Upper lobe of left lung (tissue), 6 donors: ENCODE data around the gene COMMD3. TPM values are rescaled to one million over a fixed set of nuclear protein-coding genes. Genes with fewer than 3 reads are reported as not detected.

ENCODE experiments used
- ATAC-seq, 2 donors: fragments of 200-7000 bp; cut with Tn5 transposase; one replicate each; pipeline ENCODE4 v1.9.1; 2022; ENCODE audit warnings: mild to moderate bottlenecking in 2 of 2, moderate library complexity in 2 of 2; ENCODE audit not compliant: low FRiP score in 2 of 2
- DNase-seq, 2 donors: peaks; one replicate each; pipeline ENCODE4 v3.0.0-alpha.2; 2019 to 2020
- H3K27ac ChIP-seq, 4 donors: fragments of 200-600 bp; sonication (generic); one replicate each; pipeline ENCODE4 v1.5.1; 2016 to 2019
- H3K27me3 ChIP-seq, 4 donors: fragments of 200-600 bp; sonication (generic); one replicate each; pipeline ENCODE4 v1.5.1; 2017 to 2019
- H3K36me3 ChIP-seq, 4 donors: fragments of 200-600 bp; sonication (generic); one replicate each; pipeline ENCODE4 v1.5.1; 2016 to 2019
- H3K4me1 ChIP-seq, 4 donors: fragments of 200-600 bp; sonication (generic); one replicate each; pipeline ENCODE4 v1.5.1; 2018 to 2019
- H3K4me3 ChIP-seq, 4 donors: fragments of 200-600 bp; sonication (generic); one replicate each; pipeline ENCODE4 v1.5.1; 2017 to 2019; ENCODE audit warnings: mild to moderate bottlenecking in 2 of 4, moderate library complexity in 1 of 4
- H3K9me3 ChIP-seq, 4 donors: fragments of 200-600 bp; sonication (generic); one replicate each; pipeline ENCODE4 v1.5.1; 2018 to 2019
- CTCF ChIP-seq, 6 experiments: fragments of 450-650 bp in 4 of 6; fragments of 200-600 bp in 2 of 6; sonication (generic) in 2 of 6; IDR thresholded peaks; one replicate each; pipeline ENCODE4 v1.5.1; 2016 to 2019; ENCODE audit warnings: antibody characterized with exemption in 6 of 6
- EP300 ChIP-seq, 4 donors: sonication (generic); formaldehyde crosslinking; IDR thresholded peaks; one replicate each; pipeline ENCODE4 v1.5.1; 2017; ENCODE audit warnings: antibody characterized with exemption in 4 of 4, control low read depth in 2 of 4
- POLR2A ChIP-seq, 4 donors: fragments of 450-650 bp; IDR thresholded peaks; one replicate each; pipeline ENCODE4 v1.5.1; 2016 to 2017; ENCODE audit warnings: antibody characterized with exemption in 4 of 4, mild to moderate bottlenecking in 2 of 4
- POLR2AphosphoS5 ChIP-seq, 2 donors: sonication (generic); formaldehyde crosslinking; IDR thresholded peaks; one replicate each; pipeline ENCODE4 v1.5.1; 2017; ENCODE audit warnings: antibody characterized with exemption in 2 of 2
- WGBS, 2 donors: methylation state at CpG; one replicate each; pipeline ENCODE4 v1.1.5; 2017 to 2018; 5-methylcytosine and 5-hydroxymethylcytosine counted together
- small RNA-seq, 4 donors: library from RNA; depleted of rRNA; stranded (forward); fragments of <200 nt; gene quantifications; one replicate each; pipeline ENCODE3, GENCODE V24; 2016
- total RNA-seq, 6 donors: library from RNA; depleted of rRNA in 4 of 6; stranded (reverse); fragments of >200 nt in 4 of 6; gene quantifications; one replicate each; pipeline versions ENCODE4 v1.1.0 to v1.2.1, GENCODE V29; 2016 to 2021
- donor health status: DM: no; HTN: no; CAD: no; lungs with moderate emphysema.
- donor health status: DM: no; HTN: yes; CAD: no; lungs with severe emphysema.

COMMD3 gene
- total RNA-seq, 6 donors from 2014 or later = 11.0 to 312 (median 39.6) TPM

- Histone ChIP-seq H3K27ac (no peak overlapping the region), H3K4me3 (no peak overlapping the region), H3K36me3 (no peaks in the 10 kb centered on the region), H3K9me3 (no peaks in the 10 kb centered on the region), H3K27me3 (no peaks in the 10 kb centered on the region), H3K4me1 (no peaks in the 10 kb centered on the region)
- WGBS, 2 donors = 66 to 70% methylated on average over 2 of the region's 2 CpGs
- no peak for DNase-seq
- TF ChIP-seq EP300 (IDR thresholded peaks at IDR 0.05) (no peak), CTCF (IDR thresholded peaks at IDR 0.05) (no peak), POLR2AphosphoS5 (IDR thresholded peaks at IDR 0.05) (no peak), POLR2A (IDR thresholded peaks at IDR 0.05) (no peak)
- ATAC-seq = no peak
Measured at GRCh38 chr10:22366771-22367170, 50.6 kb downstream of the COMMD3 start.

DNA sequence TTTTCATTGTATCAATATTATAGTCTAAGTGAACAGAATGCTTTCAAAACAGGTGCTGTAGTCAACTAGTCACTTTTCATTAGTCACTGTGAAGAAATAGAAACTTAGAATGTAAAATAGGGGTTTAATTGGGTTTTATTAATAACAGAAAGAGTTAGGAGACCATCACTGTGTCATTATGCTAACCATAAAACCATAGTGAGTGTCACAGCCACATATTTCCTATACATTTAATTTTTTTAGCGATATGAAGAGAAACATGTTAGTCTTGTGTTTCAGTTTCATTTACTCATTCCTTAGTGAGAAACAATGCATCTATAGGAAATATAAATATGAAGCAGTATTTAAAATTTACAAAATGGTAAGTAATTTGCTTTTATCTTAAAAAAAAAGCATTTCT lies 51.3 kb downstream of the COMMD3 start:
- no peak for DNase-seq
- Histone ChIP-seq H3K27ac (no peak overlapping the region), H3K4me3 (no peak overlapping the region), H3K4me1 (no peaks in the 10 kb centered on the region), H3K36me3 (no peaks in the 10 kb centered on the region), H3K27me3 (no peaks in the 10 kb centered on the region), H3K9me3 (no peaks in the 10 kb centered on the region)
- TF ChIP-seq CTCF (IDR thresholded peaks at IDR 0.05) (no peak), POLR2AphosphoS5 (IDR thresholded peaks at IDR 0.05) (no peak), POLR2A (IDR thresholded peaks at IDR 0.05) (no peak), EP300 (IDR thresholded peaks at IDR 0.05) (no peak)
- 86 to 89% methylated on average over 1 of the region's 1 CpG for WGBS, 2 donors
- no peak for ATAC-seq

DNA sequence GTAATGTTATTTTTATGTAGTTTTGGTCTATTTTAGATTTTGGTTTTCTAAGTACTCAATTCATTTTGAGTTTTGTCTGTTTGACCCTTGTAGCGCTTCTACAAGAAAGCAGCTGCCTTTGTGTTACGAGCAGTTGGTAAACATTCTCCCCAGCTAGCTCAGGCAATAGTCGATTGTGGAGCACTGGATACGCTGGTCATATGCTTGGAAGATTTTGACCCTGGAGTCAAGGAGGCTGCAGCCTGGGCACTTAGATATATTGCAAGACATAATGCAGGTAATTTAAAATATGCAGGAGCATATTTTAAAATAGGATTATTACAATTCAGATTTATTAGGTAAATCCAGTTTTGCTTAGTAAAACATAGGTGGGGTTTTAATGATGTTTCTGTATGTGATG lies 52.2 kb downstream of the COMMD3 start:
- H3K4me1 ChIP-seq = no peaks in the 10 kb centered on the region
- 84 to 93% methylated on average over 4 of the region's 4 CpGs for WGBS, 2 donors
- DNase-seq (no peak), ATAC-seq (no peak)
- no peaks in the 10 kb centered on the region for H3K27me3 ChIP-seq
- H3K36me3 ChIP-seq = no peaks in the 10 kb centered on the region
- H3K9me3 ChIP-seq = no peaks in the 10 kb centered on the region
- TF ChIP-seq EP300 (IDR thresholded peaks at IDR 0.05) (no peak), POLR2AphosphoS5 (IDR thresholded peaks at IDR 0.05) (no peak)
- H3K27ac ChIP-seq = no peak overlapping the region
- H3K4me3 ChIP-seq = no peak overlapping the region

GRCh38 chr10:22368981-22369380 lies 52.8 kb downstream of the COMMD3 start:
- no peak for DNase-seq
- 46 to 68% methylated on average over 2 of the region's 2 CpGs for WGBS, 2 donors
- no peak overlapping the region for H3K4me3 ChIP-seq
- no peaks in the 10 kb centered on the region for H3K4me1 ChIP-seq
- no peaks in the 10 kb centered on the region for H3K36me3 ChIP-seq
- no peaks in the 10 kb centered on the region for H3K9me3 ChIP-seq
- H3K27me3 ChIP-seq = no peaks in the 10 kb centered on the region
- ATAC-seq = no peak
- TF ChIP-seq POLR2AphosphoS5 (IDR thresholded peaks at IDR 0.05) (no peak), EP300 (IDR thresholded peaks at IDR 0.05) (no peak), POLR2A (IDR thresholded peaks at IDR 0.05) (no peak)
- no peak overlapping the region for H3K27ac ChIP-seq

DNA sequence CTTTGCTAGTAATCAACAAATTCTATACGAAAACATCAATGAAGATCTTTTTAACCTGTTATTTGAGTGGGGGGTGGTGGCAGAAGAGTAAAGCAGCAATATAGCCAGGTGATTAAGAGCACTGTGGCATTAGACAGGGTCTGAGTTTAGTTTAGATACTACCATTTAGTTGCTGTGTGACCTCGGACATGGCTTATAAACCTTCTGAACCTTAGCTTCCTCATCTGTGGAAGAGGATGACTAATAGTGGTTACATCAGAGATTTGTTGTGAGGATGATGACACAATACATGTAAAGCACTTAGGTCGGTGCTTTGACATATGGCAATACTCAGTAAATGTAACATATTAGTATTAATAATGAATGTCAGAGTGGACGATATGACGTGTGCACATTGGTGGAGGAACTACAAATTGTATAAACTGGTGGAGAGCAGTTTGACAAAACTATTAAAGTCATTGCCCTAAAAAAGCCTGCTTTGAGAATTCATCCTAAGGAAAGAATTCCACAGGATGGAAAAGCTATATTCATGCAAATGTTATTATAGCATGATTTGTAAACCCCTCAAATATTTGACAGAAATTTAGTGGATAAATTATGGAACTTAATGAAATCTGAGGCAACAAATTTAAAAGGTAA lies 53.4 kb downstream of the COMMD3 start:
- DNase-seq = no peak
- peak in 1 of 2 donors; percentile 78 for ATAC-seq
- Histone ChIP-seq H3K4me3 (no peak overlapping the region), H3K36me3 (no peaks in the 10 kb centered on the region), H3K27ac (no peak overlapping the region), H3K27me3 (no peaks in the 10 kb centered on the region), H3K4me1 (no peaks in the 10 kb centered on the region), H3K9me3 (no peaks in the 10 kb centered on the region)
- WGBS, 2 donors = 70 to 83% methylated on average over 5 of the region's 5 CpGs
- TF ChIP-seq POLR2AphosphoS5 (IDR thresholded peaks at IDR 0.05) (peak in 1 of 2 donors; percentile 21), POLR2A (IDR thresholded peaks at IDR 0.05) (no peak)

Small RNAs within 50 kb of the gene (small RNA-seq; reads per million reads assigned to genes)
- gene AL158211.3 = 0 to 0.55 (median 0.06) reads per million in 4 donors

Other genes starting within 250 kb of the COMMD3 start
- gene EBLN1, start 98.4 kb upstream of the COMMD3 start, total RNA-seq = not detected
- gene BMI1, start 4.7 kb downstream of the COMMD3 start, total RNA-seq = 10 to 100 TPM; 13.0 to 73.3 (median 41.5) TPM
- gene SPAG6, start 29.1 kb downstream of the COMMD3 start, total RNA-seq = 10 to 100 TPM in 2 of 6 donors, 1 to 10 TPM in 3, under 1 TPM in 1; 0.74 to 44.1 (median 8.7) TPM